SH-SY5Y (cell line): Measurements from ENCODE around the gene NCK2.

Experiments used
- GATA2 ChIP-seq: IDR thresholded peaks from 2 replicates; pipeline ENCODE4 v1.6.1; 2011; ENCODE audit warnings: mild to moderate bottlenecking, low read depth, low read length
- GATA3 ChIP-seq: IDR thresholded peaks from 2 replicates; pipeline ENCODE4 v1.6.1; 2011; ENCODE audit warnings: low read depth, mild to moderate bottlenecking, low read length, moderate library complexity

- TF ChIP-seq GATA3, result no peak
- no peak for TF ChIP-seq GATA2
Measured at GRCh38 chr2:105753380-105753779, 8.7 kb downstream of the NCK2 start.
